Endothelial cell (in vitro differentiated cells): Measurements from ENCODE around the gene SLC6A12. TPM values are rescaled to one million over a fixed set of nuclear protein-coding genes. Genes with fewer than 3 reads are reported as not detected.

ENCODE experiments used
- DNase-seq: peaks from one replicate; pipeline ENCODE4 v3.0.0; 2021; ENCODE audit warnings: low spot score
- H3K27ac Mint-ChIP-seq: one replicate; pipeline ENCODE4 v1.8.0; 2021; ENCODE audit warnings: mixed read lengths, inconsistent platforms; ENCODE audit not compliant: unreplicated experiment
- H3K27me3 Mint-ChIP-seq: one replicate; pipeline ENCODE4 v1.8.0; 2021; ENCODE audit warnings: mild to moderate bottlenecking, moderate library complexity, mixed read lengths, inconsistent platforms; ENCODE audit not compliant: unreplicated experiment
- H3K36me3 Mint-ChIP-seq: one replicate; pipeline ENCODE4 v1.8.0; 2021; ENCODE audit warnings: mild to moderate bottlenecking, low read depth, mixed read lengths, inconsistent platforms; ENCODE audit not compliant: unreplicated experiment
- H3K4me1 Mint-ChIP-seq: one replicate; pipeline ENCODE4 v1.8.0; 2021; ENCODE audit warnings: mild to moderate bottlenecking, mixed read lengths, inconsistent platforms; ENCODE audit not compliant: unreplicated experiment
- H3K4me3 Mint-ChIP-seq: one replicate; pipeline ENCODE4 v1.8.0; 2021; ENCODE audit warnings: mild to moderate bottlenecking, mixed read lengths, inconsistent platforms; ENCODE audit not compliant: unreplicated experiment
- H3K9me3 Mint-ChIP-seq: one replicate; pipeline ENCODE4 v1.8.0; 2021; ENCODE audit warnings: mixed read lengths, inconsistent platforms; ENCODE audit not compliant: unreplicated experiment
- total RNA-seq: library from RNA; stranded (reverse); fragmentation: NEBNext Ultra II Directional; extraction: Animal tissue kit (Norgen Biotek cat#: 25700); gene quantifications from one replicate; pipeline ENCODE4 v1.2.1, GENCODE V29; 2021; ENCODE audit not compliant: unreplicated experiment
- TF ChIP-seq, protein P1 (sequence below): fragments of 200-600 bp; sonication (generic); IDR thresholded peaks from one replicate; pipeline ENCODE4 v1.5.0; 2021; ENCODE audit warnings: antibody characterized with exemption; ENCODE audit not compliant: unreplicated experiment

SLC6A12 gene
- total RNA-seq, 1 donor from 2014 or later, result 0.26 TPM

DNA sequence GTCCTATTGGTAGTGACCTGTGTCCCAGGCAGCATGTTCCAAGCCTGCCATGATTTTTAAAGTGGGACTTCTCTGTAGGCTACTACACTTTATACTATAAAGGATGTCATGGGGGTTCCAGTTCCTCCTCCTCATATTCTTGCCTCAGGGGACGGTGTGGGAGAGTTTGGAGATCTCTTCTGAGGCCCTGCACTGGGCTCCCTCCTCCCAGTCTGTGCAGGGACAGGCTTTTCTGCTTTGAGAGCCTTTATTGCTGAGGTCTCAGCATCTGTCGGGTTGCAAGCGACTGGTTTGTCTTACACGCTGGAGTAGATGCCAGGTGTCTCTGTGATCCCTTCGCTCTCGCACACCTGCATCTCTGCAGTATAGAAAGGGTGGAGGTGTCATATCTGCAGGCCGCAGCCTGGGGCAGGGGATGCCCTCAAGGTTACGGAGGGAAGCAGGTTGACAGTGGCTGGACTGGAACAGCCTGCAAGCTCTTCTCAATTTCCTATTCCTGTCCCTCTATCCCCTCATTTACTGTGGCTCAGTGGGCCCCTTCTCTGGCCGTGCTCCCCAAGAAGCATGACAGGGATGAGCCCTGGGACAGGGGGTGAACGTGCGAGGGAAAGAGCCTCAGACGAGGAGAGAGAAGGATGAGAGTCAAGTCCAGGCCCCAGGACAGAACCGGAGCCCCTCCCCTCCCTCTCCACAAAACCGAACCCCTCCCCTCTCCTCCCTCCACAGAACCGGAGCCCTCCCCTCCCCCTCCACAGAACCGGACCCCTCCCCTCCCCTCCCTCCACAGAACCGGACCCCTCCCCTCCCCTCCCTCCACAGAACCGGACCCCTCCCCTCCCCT, 51.3 kb downstream of the SLC6A12 start:
- H3K4me3 Mint-ChIP-seq, result no peak overlapping the region
- no peak overlapping the region for H3K27ac Mint-ChIP-seq
- H3K27me3 Mint-ChIP-seq, result peaks cover 16% of the 10 kb centered on the region
- peaks cover 16% of the 10 kb centered on the region for H3K4me1 Mint-ChIP-seq
- no peaks in the 10 kb centered on the region for H3K9me3 Mint-ChIP-seq
- no peak for DNase-seq
- TF ChIP-seq, protein P1, sequence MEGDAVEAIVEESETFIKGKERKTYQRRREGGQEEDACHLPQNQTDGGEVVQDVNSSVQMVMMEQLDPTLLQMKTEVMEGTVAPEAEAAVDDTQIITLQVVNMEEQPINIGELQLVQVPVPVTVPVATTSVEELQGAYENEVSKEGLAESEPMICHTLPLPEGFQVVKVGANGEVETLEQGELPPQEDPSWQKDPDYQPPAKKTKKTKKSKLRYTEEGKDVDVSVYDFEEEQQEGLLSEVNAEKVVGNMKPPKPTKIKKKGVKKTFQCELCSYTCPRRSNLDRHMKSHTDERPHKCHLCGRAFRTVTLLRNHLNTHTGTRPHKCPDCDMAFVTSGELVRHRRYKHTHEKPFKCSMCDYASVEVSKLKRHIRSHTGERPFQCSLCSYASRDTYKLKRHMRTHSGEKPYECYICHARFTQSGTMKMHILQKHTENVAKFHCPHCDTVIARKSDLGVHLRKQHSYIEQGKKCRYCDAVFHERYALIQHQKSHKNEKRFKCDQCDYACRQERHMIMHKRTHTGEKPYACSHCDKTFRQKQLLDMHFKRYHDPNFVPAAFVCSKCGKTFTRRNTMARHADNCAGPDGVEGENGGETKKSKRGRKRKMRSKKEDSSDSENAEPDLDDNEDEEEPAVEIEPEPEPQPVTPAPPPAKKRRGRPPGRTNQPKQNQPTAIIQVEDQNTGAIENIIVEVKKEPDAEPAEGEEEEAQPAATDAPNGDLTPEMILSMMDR, result no peak
- H3K36me3 Mint-ChIP-seq, result peaks cover 7% of the 10 kb centered on the region

GRCh38 chr12:161823-162222, 52.1 kb downstream of the SLC6A12 start:
- peaks cover 7% of the 10 kb centered on the region for H3K36me3 Mint-ChIP-seq
- TF ChIP-seq, protein P1, result no peak
- H3K9me3 Mint-ChIP-seq, result no peaks in the 10 kb centered on the region
- peaks cover 16% of the 10 kb centered on the region for H3K27me3 Mint-ChIP-seq
- H3K4me1 Mint-ChIP-seq, result peaks cover 8% of the 10 kb centered on the region
- H3K4me3 Mint-ChIP-seq, result no peak overlapping the region
- no peak for DNase-seq
- H3K27ac Mint-ChIP-seq, result no peak overlapping the region

DNA sequence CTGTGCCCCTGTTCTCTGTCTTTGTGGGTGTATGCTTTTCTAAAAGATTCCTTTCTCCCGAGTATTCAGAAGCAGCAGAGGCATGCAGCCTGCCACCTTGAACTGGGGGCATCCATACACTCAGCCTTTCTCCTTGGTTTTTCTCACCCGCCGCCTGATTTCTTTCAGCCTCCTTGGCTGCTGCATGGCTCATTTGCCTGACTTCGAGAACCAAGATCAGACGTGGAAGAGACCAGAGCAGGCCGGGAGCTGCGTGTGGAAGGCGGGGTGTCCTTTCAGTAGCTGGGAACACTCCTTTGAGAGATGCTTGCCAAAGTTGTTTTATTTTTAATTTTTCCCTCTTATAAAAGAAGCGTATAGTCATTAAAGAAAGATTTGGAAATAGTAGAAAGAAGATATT, 53.1 kb downstream of the SLC6A12 start:
- TF ChIP-seq, protein P1, result no peak
- peaks cover 7% of the 10 kb centered on the region for H3K36me3 Mint-ChIP-seq
- H3K27me3 Mint-ChIP-seq, result peaks cover 16% of the 10 kb centered on the region
- no peaks in the 10 kb centered on the region for H3K9me3 Mint-ChIP-seq
- H3K4me3 Mint-ChIP-seq, result no peak overlapping the region
- no peaks in the 10 kb centered on the region for H3K4me1 Mint-ChIP-seq
- H3K27ac Mint-ChIP-seq, result no peak overlapping the region
- DNase-seq, result no peak

GRCh38 chr12:159156-159782, 54.7 kb downstream of the SLC6A12 start:
- Mint-ChIP-seq H3K4me1 (peaks cover 3% of the 10 kb centered on the region), H3K4me3 (no peak overlapping the region), H3K27ac (no peak overlapping the region), H3K36me3 (peaks cover under 1% of the 10 kb centered on the region), H3K9me3 (no peaks in the 10 kb centered on the region), H3K27me3 (peaks cover 16% of the 10 kb centered on the region)
- TF ChIP-seq, protein P1, result no peak
- no peak for DNase-seq

GRCh38 chr12:157644-158043, 56.3 kb downstream of the SLC6A12 start:
- peaks cover 12% of the 10 kb centered on the region for H3K27me3 Mint-ChIP-seq
- H3K4me1 Mint-ChIP-seq, result peaks cover 13% of the 10 kb centered on the region
- H3K9me3 Mint-ChIP-seq, result no peaks in the 10 kb centered on the region
- H3K27ac Mint-ChIP-seq, result no peak overlapping the region
- H3K4me3 Mint-ChIP-seq, result no peak overlapping the region
- H3K36me3 Mint-ChIP-seq, result no peaks in the 10 kb centered on the region
- DNase-seq, result no peak
- TF ChIP-seq, protein P1, result no peak
